GM21619 (cell line): Measurements from ENCODE around the gene VPS11.
"Not testable (repeated sequence)": the region's sequence is repeated elsewhere in the genome, so short reads cannot be mapped to it uniquely, and the experiment has no call there.

Experiments used
- ATAC-seq: cut with Tn5 transposase; IDR thresholded peaks from one replicate; pipeline ENCODE4 v1.9.1; 2021; ENCODE audit not compliant: unreplicated experiment

The VPS11 gene

GRCh38 chr11:119067371-119068222 is at the start of gene VPS11:
VPS11 (plus strand) TSS chr11:119067818; CDS start chr11:119067824, 6 bp downstream.
- peak; percentile 95 for ATAC-seq

- ATAC-seq: peak; percentile 88
Observed at GRCh38 chr11:119018074-119018938, 49.3 kb upstream of the VPS11 start, which contains the start of the genes RPS25 and TRAPPC4. RPS25 (minus strand) TSS chr11:119018343; CDS start chr11:119018284, 59 bp downstream. TRAPPC4 (plus strand) TSS chr11:119018766; CDS start chr11:119018796, 30 bp downstream.

GRCh38 chr11:119019996-119020395 is 47.6 kb upstream of the VPS11 start:
- ATAC-seq: no peak

- no peak for ATAC-seq
Observed at GRCh38 chr11:119021631-119022030, 46.0 kb upstream of the VPS11 start.

- ATAC-seq: no peak
Observed at GRCh38 chr11:119023741-119024140, 43.9 kb upstream of the VPS11 start.

GRCh38 chr11:119024430-119025098 is 43.1 kb upstream of the VPS11 start:
- no peak for ATAC-seq

GRCh38 chr11:119025099-119025473 is 42.5 kb upstream of the VPS11 start:
- ATAC-seq: no peak

- no peak for ATAC-seq
Observed at GRCh38 chr11:119025541-119025940, 42.1 kb upstream of the VPS11 start.

GRCh38 chr11:119025978-119026766 is 41.4 kb upstream of the VPS11 start:
- no peak for ATAC-seq

GRCh38 chr11:119026970-119027369 is 40.6 kb upstream of the VPS11 start:
- no peak for ATAC-seq

- ATAC-seq: no peak
Observed at GRCh38 chr11:119027561-119028345, 39.9 kb upstream of the VPS11 start.

GRCh38 chr11:119028346-119029068 is 39.1 kb upstream of the VPS11 start:
- no peak for ATAC-seq

GRCh38 chr11:119029069-119029339 is 38.6 kb upstream of the VPS11 start:
- no peak for ATAC-seq

GRCh38 chr11:119029340-119030028 is 38.1 kb upstream of the VPS11 start:
- ATAC-seq: peak; percentile 0

- ATAC-seq: peak; percentile 7
Observed at GRCh38 chr11:119030029-119030328, 37.6 kb upstream of the VPS11 start.

GRCh38 chr11:119030329-119031047 is 37.1 kb upstream of the VPS11 start, which contains the start of gene SLC37A4:
SLC37A4 (minus strand) TSS chr11:119030877.
- peak; percentile 89 for ATAC-seq

- no peak for ATAC-seq
Observed at GRCh38 chr11:119031912-119032280, 35.7 kb upstream of the VPS11 start.

GRCh38 chr11:119033421-119033820 is 34.2 kb upstream of the VPS11 start:
- not testable (repeated sequence) for ATAC-seq
